NCI-H2196 (cell line): ENCODE measurements around the gene PECR.

Experiments
- DNase-seq: peaks from one replicate; lab custom pipeline; 2025; ENCODE audit not compliant: unreplicated experiment; lab: John Stamatoyannopoulos, UW

PECR gene

GRCh38 chr2:216072473-216072872, 9.1 kb downstream of the PECR start:
- no peak for DNase-seq

DNA sequence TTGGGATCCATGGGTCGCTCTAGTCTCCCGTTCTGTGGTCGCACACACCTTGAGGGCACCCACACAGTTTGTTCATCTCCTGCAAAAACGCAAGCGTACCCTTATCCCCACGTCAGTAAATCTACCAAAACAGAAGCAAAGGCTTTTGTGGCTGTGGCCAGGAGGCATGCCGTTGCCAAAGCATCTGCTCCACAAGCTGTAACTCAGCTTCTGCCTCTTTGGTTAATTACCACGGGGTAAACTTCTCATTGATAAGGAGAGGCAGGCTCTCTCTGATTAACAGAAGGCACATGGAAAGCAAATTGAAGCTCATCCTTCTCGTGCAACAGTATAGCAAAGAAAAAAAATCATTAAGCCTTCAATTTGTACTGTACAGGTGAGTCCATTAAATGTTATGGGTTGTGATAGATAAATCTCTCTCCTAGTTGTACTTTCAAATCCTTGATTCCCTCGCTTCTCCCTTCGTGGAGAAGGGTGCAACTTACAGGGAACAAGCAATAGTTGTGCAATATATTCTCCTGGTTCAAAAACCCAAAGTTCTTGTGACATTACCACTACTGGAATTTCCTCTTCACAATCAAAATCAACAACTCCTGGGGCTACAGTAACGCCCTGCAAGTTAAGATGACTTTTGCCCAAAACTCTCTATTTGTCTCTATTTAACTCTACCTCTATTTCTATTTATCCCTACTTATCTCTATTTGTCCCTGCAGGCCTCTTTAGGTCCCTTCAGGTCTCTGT, 10.3 kb downstream of the PECR start:
- DNase-seq, result no peak

DNA sequence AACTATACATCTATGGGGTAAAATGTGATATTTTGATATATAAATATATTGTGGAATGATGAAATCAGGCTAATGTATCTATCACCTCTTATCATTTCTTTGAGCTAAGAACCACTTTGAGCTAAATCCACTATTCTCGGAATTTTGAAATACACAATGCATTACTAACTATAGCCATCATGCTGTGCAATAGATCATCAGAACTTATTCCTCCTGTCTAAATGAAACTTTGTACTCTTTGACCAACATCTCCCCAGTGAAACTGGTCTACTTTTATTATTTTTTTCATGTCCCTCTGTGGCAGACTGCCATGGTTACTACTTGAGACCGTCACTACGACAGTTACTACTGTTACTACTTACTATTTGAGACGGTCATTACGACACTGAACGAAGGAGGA, 11.4 kb downstream of the PECR start:
- DNase-seq, result no peak

GRCh38 chr2:216069028-216069427, 12.6 kb downstream of the PECR start:
- DNase-seq, result no peak

GRCh38 chr2:216066230-216066629, 15.4 kb downstream of the PECR start:
- no peak for DNase-seq

DNA sequence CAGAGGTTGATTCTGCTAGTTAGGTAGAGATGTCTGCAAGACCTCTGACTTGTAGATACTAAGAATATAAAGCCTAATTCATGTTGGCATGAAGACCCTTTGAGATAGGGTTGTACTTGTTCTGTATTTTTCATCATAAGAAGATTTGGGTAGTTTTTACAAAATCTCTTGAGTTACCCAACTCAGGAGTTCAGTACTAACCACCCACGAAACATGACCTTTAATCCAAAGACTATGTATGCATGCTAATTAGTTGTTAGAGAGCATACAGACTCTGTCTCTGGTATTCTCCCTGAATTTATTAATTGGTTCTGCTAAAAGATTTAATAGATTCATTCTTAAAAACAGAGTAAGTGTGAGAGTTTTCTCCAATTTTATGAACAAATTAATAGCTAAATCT, 16.9 kb downstream of the PECR start:
- no peak for DNase-seq

DNA sequence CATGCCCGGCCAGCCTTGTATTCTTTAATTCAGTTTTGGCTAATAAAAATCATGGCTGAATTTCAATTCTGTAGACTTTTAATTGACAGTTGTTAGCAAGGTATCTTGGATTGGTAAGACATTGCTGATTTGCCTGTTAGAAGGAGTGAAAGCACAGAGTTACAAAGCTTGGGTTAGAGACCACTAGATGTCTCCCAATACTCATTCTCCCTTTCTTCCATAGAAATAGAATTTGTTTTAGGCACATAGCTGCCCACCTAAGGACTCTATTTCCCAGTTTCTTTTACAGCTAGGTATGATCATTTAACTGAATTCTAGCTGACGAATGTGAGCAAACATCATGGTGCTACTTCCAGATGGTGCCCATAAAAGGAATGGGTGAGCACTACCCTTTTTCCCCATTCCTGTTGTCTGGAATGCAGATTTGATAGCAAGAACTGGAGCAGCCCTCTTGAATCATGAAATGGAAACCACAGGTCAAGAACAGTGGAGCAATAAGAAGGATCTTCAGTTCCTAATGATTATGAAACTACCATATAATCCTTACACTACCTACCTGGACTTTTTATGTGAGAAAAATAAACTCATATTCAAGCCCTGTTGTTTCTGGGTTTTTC, 17.5 kb downstream of the PECR start:
- DNase-seq, result no peak

DNA sequence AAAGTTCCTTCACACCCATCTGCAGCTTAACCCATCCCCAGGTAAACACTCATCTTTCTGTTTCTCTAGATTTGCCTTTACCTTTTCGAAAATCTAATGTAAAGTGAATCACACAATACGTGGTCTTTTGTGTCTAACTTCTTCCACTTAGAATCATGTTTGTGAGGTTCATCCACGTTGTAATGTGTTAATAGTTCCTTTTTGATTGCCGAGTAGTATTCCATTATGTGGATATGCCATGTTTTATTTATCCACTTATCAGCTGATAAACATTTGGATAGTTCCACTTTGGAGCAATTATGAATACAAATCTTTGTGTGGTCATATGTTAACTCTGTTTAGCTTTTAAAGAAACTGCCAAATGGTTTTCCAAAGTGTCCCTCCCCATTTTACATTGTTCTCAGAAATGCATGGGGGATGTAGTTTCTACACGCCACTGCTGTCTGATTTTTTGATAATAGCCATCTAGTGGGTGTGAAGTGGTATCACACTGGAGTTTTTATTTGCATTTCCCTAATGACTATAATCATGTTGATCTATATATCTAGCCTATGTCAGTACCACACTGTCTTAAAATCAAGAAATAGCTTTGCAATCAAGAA, 22.3 kb downstream of the PECR start:
- DNase-seq, result no peak

- DNase-seq, result peak; percentile 15
Measured at GRCh38 chr2:216057688-216058193, 23.9 kb downstream of the PECR start.

DNA sequence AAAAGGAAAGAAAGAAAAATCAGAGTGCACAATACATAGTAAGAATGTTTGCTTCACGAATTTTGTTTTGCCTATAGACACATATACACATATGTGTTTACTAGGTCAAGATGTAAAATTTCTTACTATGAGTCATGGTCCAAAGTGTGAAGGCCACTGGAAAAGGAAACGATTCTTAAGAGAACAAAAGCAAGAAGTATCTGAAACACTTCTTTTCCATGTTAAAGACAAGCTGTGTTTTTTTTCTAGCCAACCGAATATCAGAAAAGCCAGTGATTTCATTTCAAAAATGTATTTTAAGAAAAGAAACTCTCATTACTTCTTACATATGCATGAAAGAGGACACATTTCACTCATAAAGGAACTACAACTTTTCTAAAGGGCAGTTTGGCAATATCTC, 24.9 kb downstream of the PECR start:
- DNase-seq, result no peak

DNA sequence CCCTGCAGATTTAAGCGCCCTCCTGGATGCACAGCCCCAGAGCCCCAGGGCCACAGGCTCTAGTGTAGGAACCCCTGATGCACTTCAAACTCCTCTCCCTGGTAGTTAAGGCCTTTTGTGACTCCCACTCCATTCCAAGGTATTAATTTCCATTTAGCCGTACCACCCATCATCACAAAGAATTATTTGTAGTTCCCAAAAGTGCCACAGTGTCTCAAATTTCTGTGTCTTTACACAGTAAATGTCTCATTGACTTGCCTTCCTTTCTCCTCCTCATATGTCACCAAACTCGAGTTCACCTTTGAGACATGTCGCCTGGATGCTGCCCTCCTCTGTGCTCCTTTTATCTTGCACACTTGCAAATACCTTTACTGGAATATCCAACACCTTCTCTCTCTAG, 25.9 kb downstream of the PECR start:
- no peak for DNase-seq

- DNase-seq, result no peak
Measured at GRCh38 chr2:216052420-216052819, 29.2 kb downstream of the PECR start.

DNA sequence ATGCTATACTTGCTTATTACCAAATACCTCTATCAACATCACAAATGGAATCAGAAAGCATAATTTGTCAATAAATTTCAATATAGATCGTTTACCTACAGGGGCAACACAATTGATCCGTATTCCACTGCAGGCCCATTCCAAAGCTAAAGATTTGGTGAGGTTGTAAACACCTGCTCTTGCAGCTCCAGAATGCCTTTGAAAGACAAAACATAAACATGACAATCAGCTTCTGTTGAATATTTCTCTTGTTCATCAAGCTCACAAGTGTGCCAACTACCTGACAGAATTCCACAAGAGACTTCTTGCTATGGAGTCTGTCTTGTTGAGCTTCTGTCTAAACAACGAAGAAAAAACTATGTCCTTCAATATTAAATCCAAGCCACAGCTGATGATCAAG, 30.3 kb downstream of the PECR start:
- DNase-seq, result no peak

DNA sequence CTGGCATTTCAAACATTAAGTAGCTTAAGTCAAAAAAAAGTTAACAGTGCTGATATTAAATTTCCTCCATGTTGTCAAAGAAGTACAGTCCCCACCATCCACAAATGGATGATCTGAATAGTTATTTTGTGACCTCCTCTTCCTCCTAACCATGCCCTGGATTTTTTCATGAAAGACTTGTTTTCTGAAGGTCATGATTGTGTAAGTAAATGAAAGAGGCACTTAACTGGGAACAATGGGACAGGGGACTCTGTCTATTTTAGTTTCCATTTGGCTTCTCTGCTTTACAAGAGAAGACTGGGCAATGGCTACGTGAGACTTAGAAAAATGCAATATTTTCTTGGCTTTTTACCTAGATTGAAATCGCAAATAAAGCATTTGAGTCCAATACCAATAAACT, 32.2 kb downstream of the PECR start:
- no peak for DNase-seq

GRCh38 chr2:216047397-216047796, 34.2 kb downstream of the PECR start:
- no peak for DNase-seq

- DNase-seq, result no peak
Measured at GRCh38 chr2:216044883-216045486, 36.6 kb downstream of the PECR start.

- DNase-seq, result no peak
Measured at GRCh38 chr2:216043949-216044348, 37.7 kb downstream of the PECR start.

- no peak for DNase-seq
Measured at GRCh38 chr2:216041438-216041837, 40.2 kb downstream of the PECR start.

GRCh38 chr2:216039918-216040317, 41.7 kb downstream of the PECR start:
- no peak for DNase-seq

DNA sequence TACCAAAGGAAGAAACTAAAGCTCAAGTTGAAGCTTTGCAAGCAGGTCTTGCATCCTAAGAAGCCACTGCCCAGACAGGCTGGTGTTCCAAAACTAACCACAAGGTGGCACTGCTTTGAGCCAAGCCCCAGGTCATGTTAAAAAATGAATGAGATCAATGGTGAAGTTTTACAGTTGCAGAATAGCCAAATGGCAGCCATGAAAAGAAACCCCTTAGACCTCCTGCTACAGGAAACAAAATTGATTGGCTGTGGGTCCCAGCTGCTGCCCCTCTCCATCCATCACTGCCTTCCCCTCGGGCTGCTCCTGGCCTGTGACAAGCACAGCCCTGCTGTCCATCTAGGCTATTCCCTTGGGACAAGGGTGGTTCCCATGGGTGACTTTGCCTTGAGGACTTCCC, 47.5 kb downstream of the PECR start:
- DNase-seq, result peak; percentile 70

DNA sequence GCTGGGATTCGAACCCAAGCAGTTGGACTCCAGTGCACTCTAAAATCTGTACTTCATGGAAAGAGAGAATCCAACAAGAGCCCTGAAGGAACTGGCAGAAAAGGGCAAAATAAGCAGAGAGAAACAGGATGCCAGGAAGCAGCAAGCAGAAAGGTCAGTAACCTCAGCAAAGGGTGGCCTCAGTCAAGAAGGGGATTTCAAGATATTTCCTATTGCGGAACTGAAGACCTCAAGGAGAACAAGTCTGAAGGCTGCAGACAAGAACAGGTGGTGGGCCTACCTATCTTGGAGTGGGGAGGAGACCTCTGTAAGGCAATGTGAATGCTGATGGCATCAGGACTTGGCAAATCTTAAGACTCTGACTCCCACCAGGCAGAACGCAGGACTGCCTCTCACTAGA, 48.2 kb downstream of the PECR start:
- no peak for DNase-seq
